ENCODE results near the gene PMP22. TPM values are rescaled to one million over a fixed set of nuclear protein-coding genes. Genes with fewer than 3 reads are reported as not detected.

PMP22 gene
- total and polyA plus RNA-seq, 2 donors (not counting 3 experiments of a cell fraction or from before 2014, with no cell fraction given): 67.2 to 103 TPM

DNA sequence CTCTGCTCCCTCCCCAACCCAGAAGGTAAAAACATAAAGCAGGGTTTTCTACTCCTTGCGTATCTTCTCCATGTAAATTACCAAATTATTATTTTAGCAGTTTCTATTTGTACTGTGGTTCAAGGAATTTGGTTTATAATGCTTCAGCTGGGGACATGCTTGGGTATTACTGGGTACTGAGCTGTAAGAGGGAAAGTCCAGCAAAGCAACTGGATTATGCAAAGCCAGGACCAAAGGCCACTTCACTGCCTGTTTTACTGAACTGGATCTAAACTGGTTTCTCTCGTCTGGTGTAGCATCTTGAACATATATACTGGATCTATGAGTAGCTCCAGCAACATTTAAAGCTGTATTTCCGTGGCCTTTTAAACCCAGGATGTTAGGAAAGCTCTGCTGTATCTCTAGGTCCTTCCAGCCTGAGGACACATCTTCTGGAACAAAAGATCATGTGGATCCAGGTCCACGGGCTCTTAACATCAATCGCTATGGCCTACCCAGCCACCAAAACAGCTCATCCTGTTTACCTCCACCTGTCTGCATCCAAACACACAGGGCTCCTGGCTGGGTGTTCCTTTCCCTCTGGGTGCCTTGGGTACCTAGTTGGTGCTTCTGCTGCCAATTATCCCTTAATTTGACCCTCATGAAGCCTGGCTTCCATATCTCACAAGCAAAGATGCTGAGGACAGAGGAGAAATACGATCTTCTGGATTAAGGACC, 7.2 kb downstream of the PMP22 start:
- Histone ChIP-seq H3K9ac (replicated peaks; ENCODE audit: extremely low read depth, insufficient read depth, low read length) (no peak overlapping the region), H3K4me1 (ENCODE audit: control insufficient read depth, extremely low read depth, insufficient read depth, low read length) (peaks cover 25% of the 10 kb centered on the region), H3K36me3 (ENCODE audit: control insufficient read depth in 2 of 2, extremely low read depth in 1 of 2, insufficient read depth in 2 of 2, low read length in 2 of 2) (peaks cover 6 to 20% of the 10 kb centered on the region in 2 experiments), H3K9me1 (replicated peaks; ENCODE audit: control insufficient read depth, extremely low read depth, insufficient read depth, low read length) (no peaks in the 10 kb centered on the region), H3K79me2 (ENCODE audit: control insufficient read depth, insufficient read depth, low read length) (peaks cover 54% of the 10 kb centered on the region), H3K27me3 (ENCODE audit: control insufficient read depth in 2 of 2, insufficient read depth in 2 of 2, low read length in 2 of 2) (no peaks in the 10 kb centered on the region), H4K20me1 (replicated peaks; ENCODE audit: control insufficient read depth, extremely low read depth, insufficient read depth, low read length) (no peaks in the 10 kb centered on the region), H3K27ac (ENCODE audit: insufficient read depth, low read depth, low read length) (no peak overlapping the region), H3K4me3 (replicated peaks in 1 of 3; ENCODE audit: insufficient read depth in 1 of 3, low read depth in 1 of 3, low read length in 3 of 3) (peak overlapping the region in 1 of 3 experiments; percentile 12), H2AFZ (ENCODE audit: low read depth, low read length) (no peak overlapping the region), H3K9me3 (replicated peaks; ENCODE audit: control insufficient read depth, insufficient read depth, low read length) (no peaks in the 10 kb centered on the region), H3K4me2 (ENCODE audit: insufficient read depth, low read length) (peak overlapping the region; percentile 74)
- intact Hi-C loops (cut with micrococcal nuclease) (loop anchor here (1.0 to 2.0 kb wide), 2 partner anchors 268 to 741 kb away; partner anchors contain the start of genes TTC19 and ZSWIM7), dilution Hi-C loops (cut with MboI; ENCODE audit: extremely low pct_ligation_motif_present, low sequenced_read_pairs) (no loop called here)
- ChIA-PET CTCF (interaction anchor here (0.7 to 11.6 kb wide), 21 partner anchors 9 to 271 kb away, joined by 3 to 410 read pairs (median 4); no protein-coding TSS in a partner anchor), POLR2A (no interaction called here)
- BruUV-seq (replicated peaks): no TSS peak
- FAIRE-seq: no peak
- TF ChIP-seq JUN (IDR thresholded peaks at IDR 0.05; ENCODE audit: borderline replicate concordance, insufficient read depth, insufficient read length, low read depth): no peak
- no peak for TF ChIP-seq FOS (IDR thresholded peaks at IDR 0.05; ENCODE audit: borderline replicate concordance, insufficient read depth, low read length)
- TF ChIP-seq POLR2AphosphoS5 (IDR thresholded peaks at IDR 0.05; ENCODE audit: insufficient read depth, low read depth, low read length): no peak
- no peak for TF ChIP-seq EZH2 (IDR thresholded peaks at IDR 0.05; ENCODE audit: borderline replicate concordance, low read depth, low read length, severe bottlenecking)
- TF ChIP-seq GATA2 (IDR thresholded peaks at IDR 0.05; ENCODE audit: insufficient read depth, insufficient read length, low read depth, low read length): no peak
- TF ChIP-seq, protein P1, sequence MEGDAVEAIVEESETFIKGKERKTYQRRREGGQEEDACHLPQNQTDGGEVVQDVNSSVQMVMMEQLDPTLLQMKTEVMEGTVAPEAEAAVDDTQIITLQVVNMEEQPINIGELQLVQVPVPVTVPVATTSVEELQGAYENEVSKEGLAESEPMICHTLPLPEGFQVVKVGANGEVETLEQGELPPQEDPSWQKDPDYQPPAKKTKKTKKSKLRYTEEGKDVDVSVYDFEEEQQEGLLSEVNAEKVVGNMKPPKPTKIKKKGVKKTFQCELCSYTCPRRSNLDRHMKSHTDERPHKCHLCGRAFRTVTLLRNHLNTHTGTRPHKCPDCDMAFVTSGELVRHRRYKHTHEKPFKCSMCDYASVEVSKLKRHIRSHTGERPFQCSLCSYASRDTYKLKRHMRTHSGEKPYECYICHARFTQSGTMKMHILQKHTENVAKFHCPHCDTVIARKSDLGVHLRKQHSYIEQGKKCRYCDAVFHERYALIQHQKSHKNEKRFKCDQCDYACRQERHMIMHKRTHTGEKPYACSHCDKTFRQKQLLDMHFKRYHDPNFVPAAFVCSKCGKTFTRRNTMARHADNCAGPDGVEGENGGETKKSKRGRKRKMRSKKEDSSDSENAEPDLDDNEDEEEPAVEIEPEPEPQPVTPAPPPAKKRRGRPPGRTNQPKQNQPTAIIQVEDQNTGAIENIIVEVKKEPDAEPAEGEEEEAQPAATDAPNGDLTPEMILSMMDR (IDR thresholded peaks at IDR 0.05; ENCODE audit: extremely low read depth in 1 of 2, insufficient read depth in 1 of 2, low read depth in 1 of 2, low read length in 2 of 2): no peak
- no peak for TF ChIP-seq POLR2A (IDR thresholded peaks at IDR 0.05; ENCODE audit: low read depth, low read length)
- no peak for TF ChIP-seq MYC (IDR thresholded peaks at IDR 0.05; ENCODE audit: low read depth, low read length)
- TF ChIP-seq, protein P2, sequence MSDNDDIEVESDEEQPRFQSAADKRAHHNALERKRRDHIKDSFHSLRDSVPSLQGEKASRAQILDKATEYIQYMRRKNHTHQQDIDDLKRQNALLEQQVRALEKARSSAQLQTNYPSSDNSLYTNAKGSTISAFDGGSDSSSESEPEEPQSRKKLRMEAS (IDR thresholded peaks at IDR 0.05; ENCODE audit: insufficient read depth, insufficient read length): no peak
- DNase-seq (ENCODE audit: low read depth, low spot score): no peak
